Measurements from ENCODE around the gene EIF2S3.
"Not testable (repeated sequence)": the region's sequence is repeated elsewhere in the genome, so short reads cannot be mapped to it uniquely, and the experiment has no call there.

The EIF2S3 gene

DNA sequence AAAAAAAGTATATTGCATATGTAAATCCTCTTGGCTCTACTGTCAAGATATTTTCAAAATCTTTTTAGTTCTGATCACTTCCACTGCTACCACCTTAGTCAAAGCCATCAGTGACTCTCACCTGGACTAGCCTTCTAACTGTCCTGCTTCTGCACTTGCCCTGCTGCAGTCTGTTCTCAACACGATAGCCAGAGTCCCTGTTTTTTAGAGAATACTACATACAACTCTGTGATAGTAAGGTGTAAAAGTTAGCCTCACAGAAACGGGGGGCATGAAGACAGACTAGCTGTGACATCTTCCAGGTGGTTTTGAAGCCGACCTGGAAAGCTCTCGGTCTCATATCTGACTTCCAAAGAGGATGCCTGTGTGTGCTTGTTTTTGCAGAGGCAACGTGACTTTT is 24.7 kb downstream of the EIF2S3 start:
- H3K4ac ChIP-seq (ENCODE audit: low read depth, low read length) = no peak overlapping the region
- H3K79me1 ChIP-seq (ENCODE audit: low read length) = no peaks in the 10 kb centered on the region
- H3K4me2 ChIP-seq (ENCODE audit: low read length) = no peak overlapping the region
- no peaks in the 10 kb centered on the region for H3K4me1 ChIP-seq (ENCODE audit: control insufficient read depth in 1 of 2, insufficient read depth in 2 of 2, low read length in 2 of 2)
- no peaks in the 10 kb centered on the region for H3K9me3 ChIP-seq (ENCODE audit: insufficient read depth, low read depth, low read length)
- H4K12ac ChIP-seq (ENCODE audit: low read depth, low read length) = peak overlapping the region; percentile 18
- no peak overlapping the region for H2BK12ac ChIP-seq (ENCODE audit: low read length)
- no peak overlapping the region for H3K14ac ChIP-seq (ENCODE audit: low read length)
- no peaks in the 10 kb centered on the region for H3K79me2 ChIP-seq (ENCODE audit: control insufficient read depth, insufficient read depth, low read length, poor library complexity)
- H2BK120ac ChIP-seq (ENCODE audit: insufficient read depth, low read length, poor library complexity) = no peak overlapping the region
- no peak overlapping the region for H4K91ac ChIP-seq (ENCODE audit: low read depth, low read length)
- no peak overlapping the region for H3K4me3 ChIP-seq (ENCODE audit: low read depth, low read length)
- H2BK5ac ChIP-seq (ENCODE audit: low read depth, low read length, poor library complexity) = no peak overlapping the region
- no peak overlapping the region for H3K23ac ChIP-seq (ENCODE audit: low read length)
- H3K27me3 ChIP-seq (ENCODE audit: insufficient read depth, low read length) = no peaks in the 10 kb centered on the region
- H3K27ac ChIP-seq (ENCODE audit: low read depth, low read length) = no peak overlapping the region
- no peak overlapping the region for H3K18ac ChIP-seq (ENCODE audit: low read length)
- peaks cover 13 to 16% of the 10 kb centered on the region in 2 experiments for H3K36me3 ChIP-seq (ENCODE audit: control insufficient read depth in 1 of 2, insufficient read depth in 2 of 2, low read length in 2 of 2)
- no CpG with 5 or more reads among the region's 5 CpGs for WGBS (ENCODE audit: extremely low coverage, insufficient coverage, insufficient read length)
- no peak overlapping the region for H2AFZ ChIP-seq (ENCODE audit: insufficient read depth, low read length, poor library complexity)
- H2AK5ac ChIP-seq (ENCODE audit: low read length) = no peak overlapping the region
- DNase-seq = no peak
- H3K9ac ChIP-seq (ENCODE audit: low read length) = no peak overlapping the region
- no peak overlapping the region for H4K8ac ChIP-seq (ENCODE audit: low read depth, low read length)

DNA sequence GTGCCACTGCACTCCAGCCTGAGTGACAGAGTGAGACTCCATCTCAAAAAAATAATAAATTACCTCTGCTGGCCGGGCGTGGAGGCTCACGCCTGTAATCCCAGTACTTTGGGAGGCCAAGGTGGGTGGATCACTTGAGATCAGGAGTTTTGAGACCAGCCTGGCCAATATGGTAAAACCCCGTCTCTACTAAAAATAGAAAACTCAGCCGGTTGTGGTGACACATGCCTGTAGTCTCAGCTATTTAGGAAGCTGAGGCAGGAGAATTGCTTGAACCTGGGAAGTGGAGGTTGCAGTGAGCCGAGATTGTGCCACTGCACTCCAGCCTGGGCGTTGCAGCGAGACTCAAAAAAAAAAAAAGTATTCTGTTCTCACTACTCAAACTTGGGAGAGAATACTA is 25.5 kb downstream of the EIF2S3 start:
- H3K79me1 ChIP-seq (ENCODE audit: low read length); H3K4ac ChIP-seq (ENCODE audit: low read depth, low read length); H3K23ac ChIP-seq (ENCODE audit: low read length); H2BK120ac ChIP-seq (ENCODE audit: insufficient read depth, low read length, poor library complexity); H4K12ac ChIP-seq (ENCODE audit: low read depth, low read length); DNase-seq; H3K9ac ChIP-seq (ENCODE audit: low read length); H4K8ac ChIP-seq (ENCODE audit: low read depth, low read length); H3K27ac ChIP-seq (ENCODE audit: low read depth, low read length); H3K18ac ChIP-seq (ENCODE audit: low read length); H3K4me1 ChIP-seq (ENCODE audit: control insufficient read depth in 1 of 2, insufficient read depth in 2 of 2, low read length in 2 of 2); H2BK5ac ChIP-seq (ENCODE audit: low read depth, low read length, poor library complexity); H3K9me3 ChIP-seq (ENCODE audit: insufficient read depth, low read depth, low read length); H3K4me2 ChIP-seq (ENCODE audit: low read length); H3K79me2 ChIP-seq (ENCODE audit: control insufficient read depth, insufficient read depth, low read length, poor library complexity); H3K14ac ChIP-seq (ENCODE audit: low read length); H2BK12ac ChIP-seq (ENCODE audit: low read length); H2AK5ac ChIP-seq (ENCODE audit: low read length); H2AFZ ChIP-seq (ENCODE audit: insufficient read depth, low read length, poor library complexity); H4K91ac ChIP-seq (ENCODE audit: low read depth, low read length); H3K4me3 ChIP-seq (ENCODE audit: low read depth, low read length); H3K27me3 ChIP-seq (ENCODE audit: insufficient read depth, low read length): not testable (repeated sequence)
- peaks cover 11 to 14% of the 10 kb centered on the region in 2 experiments for H3K36me3 ChIP-seq (ENCODE audit: control insufficient read depth in 1 of 2, insufficient read depth in 2 of 2, low read length in 2 of 2)
- WGBS (ENCODE audit: extremely low coverage, insufficient coverage, insufficient read length) = no CpG with 5 or more reads among the region's 8 CpGs

DNA sequence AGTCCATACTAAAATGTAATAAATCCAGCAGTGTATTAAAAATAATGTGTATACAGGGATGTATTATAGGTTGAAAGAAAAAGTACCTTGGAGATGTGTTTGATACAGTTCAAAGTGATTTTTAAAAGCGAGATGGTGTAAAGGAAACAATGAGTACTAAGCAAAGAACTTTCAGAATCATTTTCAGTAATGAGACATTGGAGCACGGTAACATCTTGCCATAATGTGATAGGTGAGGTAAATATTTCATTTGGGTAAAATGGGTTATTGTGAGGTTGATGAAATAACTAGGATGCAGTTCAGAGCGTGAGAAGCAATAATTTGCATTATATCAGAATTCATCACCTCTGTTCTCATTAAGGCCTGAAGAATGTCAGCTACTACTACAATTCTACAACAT is 25.9 kb downstream of the EIF2S3 start:
- Histone ChIP-seq H3K4me2 (ENCODE audit: low read length) (no peak overlapping the region), H2AK5ac (ENCODE audit: low read length) (no peak overlapping the region), H4K91ac (ENCODE audit: low read depth, low read length) (no peak overlapping the region), H3K9ac (ENCODE audit: low read length) (no peak overlapping the region), H2BK120ac (ENCODE audit: insufficient read depth, low read length, poor library complexity) (no peak overlapping the region), H3K79me1 (ENCODE audit: low read length) (no peaks in the 10 kb centered on the region), H2AFZ (ENCODE audit: insufficient read depth, low read length, poor library complexity) (no peak overlapping the region), H3K27ac (ENCODE audit: low read depth, low read length) (no peak overlapping the region), H4K12ac (ENCODE audit: low read depth, low read length) (no peak overlapping the region), H3K4ac (ENCODE audit: low read depth, low read length) (no peak overlapping the region), H3K4me3 (ENCODE audit: low read depth, low read length) (no peak overlapping the region), H3K79me2 (ENCODE audit: control insufficient read depth, insufficient read depth, low read length, poor library complexity) (no peaks in the 10 kb centered on the region), H3K23ac (ENCODE audit: low read length) (no peak overlapping the region), H3K27me3 (ENCODE audit: insufficient read depth, low read length) (no peaks in the 10 kb centered on the region), H3K18ac (ENCODE audit: low read length) (no peak overlapping the region), H3K4me1 (ENCODE audit: control insufficient read depth in 1 of 2, insufficient read depth in 2 of 2, low read length in 2 of 2) (no peaks in the 10 kb centered on the region), H2BK12ac (ENCODE audit: low read length) (no peak overlapping the region), H3K36me3 (ENCODE audit: control insufficient read depth in 1 of 2, insufficient read depth in 2 of 2, low read length in 2 of 2) (peaks cover 9 to 12% of the 10 kb centered on the region in 2 experiments), H4K8ac (ENCODE audit: low read depth, low read length) (no peak overlapping the region), H3K14ac (ENCODE audit: low read length) (no peak overlapping the region), H3K9me3 (ENCODE audit: insufficient read depth, low read depth, low read length) (no peaks in the 10 kb centered on the region), H2BK5ac (ENCODE audit: low read depth, low read length, poor library complexity) (no peak overlapping the region)
- WGBS (ENCODE audit: extremely low coverage, insufficient coverage, insufficient read length) = 100% methylated on average over 1 of the region's 3 CpGs
- DNase-seq = no peak

DNA sequence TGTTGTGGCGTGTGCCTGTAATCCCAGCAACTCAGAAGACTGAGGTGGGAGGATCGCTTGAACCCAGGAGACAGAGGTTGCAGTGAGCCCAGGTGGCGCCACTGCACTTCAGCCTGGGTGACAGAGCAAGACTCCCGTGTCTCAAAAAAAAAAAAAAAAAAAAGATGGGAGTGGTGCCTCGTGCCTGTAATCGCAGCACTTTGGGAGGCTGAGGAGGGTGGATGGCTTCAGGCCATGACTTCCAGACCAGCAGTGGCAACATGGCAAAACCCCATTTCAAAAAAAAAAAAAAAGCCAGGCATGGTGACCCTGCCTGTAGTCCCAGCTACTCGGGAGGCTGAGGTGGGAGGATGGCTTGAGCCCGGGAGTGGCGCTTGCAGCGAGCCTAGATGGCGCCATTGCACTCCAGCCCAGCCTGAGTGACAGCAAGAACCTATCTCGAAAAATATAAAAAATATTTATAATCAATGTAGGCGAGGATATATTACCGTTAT is 27.0 kb downstream of the EIF2S3 start:
- H2AK5ac ChIP-seq (ENCODE audit: low read length) = no peak overlapping the region
- H3K27me3 ChIP-seq (ENCODE audit: insufficient read depth, low read length) = no peaks in the 10 kb centered on the region
- H4K12ac ChIP-seq (ENCODE audit: low read depth, low read length) = no peak overlapping the region
- no peak overlapping the region for H3K4me3 ChIP-seq (ENCODE audit: low read depth, low read length)
- H3K4ac ChIP-seq (ENCODE audit: low read depth, low read length) = no peak overlapping the region
- no peak overlapping the region for H2BK12ac ChIP-seq (ENCODE audit: low read length)
- no peak overlapping the region for H2BK120ac ChIP-seq (ENCODE audit: insufficient read depth, low read length, poor library complexity)
- H4K8ac ChIP-seq (ENCODE audit: low read depth, low read length) = no peak overlapping the region
- H2AFZ ChIP-seq (ENCODE audit: insufficient read depth, low read length, poor library complexity) = no peak overlapping the region
- H3K36me3 ChIP-seq (ENCODE audit: control insufficient read depth in 1 of 2, insufficient read depth in 2 of 2, low read length in 2 of 2) = peaks cover 4 to 7% of the 10 kb centered on the region in 2 experiments
- no peaks in the 10 kb centered on the region for H3K79me2 ChIP-seq (ENCODE audit: control insufficient read depth, insufficient read depth, low read length, poor library complexity)
- no peaks in the 10 kb centered on the region for H3K4me1 ChIP-seq (ENCODE audit: control insufficient read depth in 1 of 2, insufficient read depth in 2 of 2, low read length in 2 of 2)
- DNase-seq = peak; percentile 26 to 54
- no peak overlapping the region for H2BK5ac ChIP-seq (ENCODE audit: low read depth, low read length, poor library complexity)
- H3K18ac ChIP-seq (ENCODE audit: low read length) = no peak overlapping the region
- no peak overlapping the region for H3K4me2 ChIP-seq (ENCODE audit: low read length)
- H3K9me3 ChIP-seq (ENCODE audit: insufficient read depth, low read depth, low read length) = no peaks in the 10 kb centered on the region
- no peak overlapping the region for H3K23ac ChIP-seq (ENCODE audit: low read length)
- H3K79me1 ChIP-seq (ENCODE audit: low read length) = no peaks in the 10 kb centered on the region
- WGBS (ENCODE audit: extremely low coverage, insufficient coverage, insufficient read length) = no CpG with 5 or more reads among the region's 14 CpGs
- H3K14ac ChIP-seq (ENCODE audit: low read length) = no peak overlapping the region
- no peak overlapping the region for H3K9ac ChIP-seq (ENCODE audit: low read length)
- H4K91ac ChIP-seq (ENCODE audit: low read depth, low read length) = no peak overlapping the region
- no peak overlapping the region for H3K27ac ChIP-seq (ENCODE audit: low read depth, low read length)
